ENCODE data around the gene POLR1B. TPM values are rescaled to one million over a fixed set of nuclear protein-coding genes. Genes with fewer than 3 reads are reported as not detected.
A peak's percentile ranks its signal among the peaks of the same experiment; 100 is the strongest.
"Not testable (repeated sequence)": the region's sequence is repeated elsewhere in the genome, so short reads cannot be mapped to it uniquely, and the experiment has no call there.

POLR1B gene
- total and polyA plus RNA-seq, 4 experiments from 2014 or later: 18.4 to 31.3 (median 27.5) TPM

- H3K27me3 Mint-ChIP-seq; DNase-seq; H3K9me3 Mint-ChIP-seq; H3K4me3 ChIP-seq (ENCODE audit: low read length in 2 of 2); H3K4me1 ChIP-seq (ENCODE audit: insufficient read depth, low read length); H3K27ac ChIP-seq (ENCODE audit: low read depth, low read length); H3K27ac Mint-ChIP-seq; POLR2A ChIA-PET (ENCODE audit: partially characterized antibody); H3K4me1 Mint-ChIP-seq; H3K4me3 Mint-ChIP-seq; intact Hi-C loops (cut with micrococcal nuclease); H3K9me3 ChIP-seq (ENCODE audit: control insufficient read depth in 1 of 2, low read length in 2 of 2); H3K27me3 ChIP-seq (ENCODE audit: insufficient read depth, low read length); CTCF ChIA-PET (ENCODE audit: partially characterized antibody): not testable (repeated sequence)
- peaks cover 30% of the 10 kb centered on the region for H3K36me3 ChIP-seq (ENCODE audit: insufficient read depth, low read length)
- H3K36me3 Mint-ChIP-seq: peaks cover 59 to 71% of the 10 kb centered on the region in 2 donors
These were observed 18.0 kb upstream of the POLR1B start for GRCh38 chr2:112524276-112524675.

GRCh38 chr2:112528541-112528940, 13.7 kb upstream of the POLR1B start:
- ChIA-PET CTCF (ENCODE audit: partially characterized antibody) (interaction anchor here (1.0 kb wide), 1 partner anchor 48 kb away, joined by 3 read pairs; no protein-coding TSS in a partner anchor), POLR2A (ENCODE audit: partially characterized antibody) (no interaction called here)
- Histone ChIP-seq H3K4me3 (ENCODE audit: low read length in 2 of 2) (no peak overlapping the region), H3K36me3 (ENCODE audit: insufficient read depth, low read length) (peaks cover 23% of the 10 kb centered on the region), H3K27ac (ENCODE audit: low read depth, low read length) (no peak overlapping the region), H3K27me3 (ENCODE audit: insufficient read depth, low read length) (no peaks in the 10 kb centered on the region), H3K4me1 (ENCODE audit: insufficient read depth, low read length) (no peaks in the 10 kb centered on the region), H3K9me3 (ENCODE audit: control insufficient read depth in 1 of 2, low read length in 2 of 2) (no peaks in the 10 kb centered on the region)
- Mint-ChIP-seq H3K36me3 (peaks cover 49 to 64% of the 10 kb centered on the region in 2 donors), H3K9me3 (no peaks in the 10 kb centered on the region), H3K27ac (no peak overlapping the region), H3K4me1 (no peaks in the 10 kb centered on the region), H3K27me3 (no peaks in the 10 kb centered on the region), H3K4me3 (no peak overlapping the region)
- DNase-seq: no peak
- intact Hi-C loops (cut with micrococcal nuclease): no loop called here

- intact Hi-C loops (cut with micrococcal nuclease): no loop called here
- H3K27ac Mint-ChIP-seq: peak overlapping the region in 1 of 7 donors; percentile 12
- H3K27me3 Mint-ChIP-seq: no peaks in the 10 kb centered on the region
- no peak overlapping the region for H3K4me3 Mint-ChIP-seq
- Histone ChIP-seq H3K36me3 (ENCODE audit: insufficient read depth, low read length) (peaks cover 23% of the 10 kb centered on the region), H3K9me3 (ENCODE audit: control insufficient read depth in 1 of 2, low read length in 2 of 2) (no peaks in the 10 kb centered on the region), H3K4me1 (ENCODE audit: insufficient read depth, low read length) (no peaks in the 10 kb centered on the region), H3K27ac (ENCODE audit: low read depth, low read length) (no peak overlapping the region), H3K4me3 (ENCODE audit: low read length in 2 of 2) (no peak overlapping the region), H3K27me3 (ENCODE audit: insufficient read depth, low read length) (no peaks in the 10 kb centered on the region)
- ChIA-PET POLR2A (ENCODE audit: partially characterized antibody) (no interaction called here), CTCF (ENCODE audit: partially characterized antibody) (no interaction called here)
- peaks cover 45 to 62% of the 10 kb centered on the region in 2 donors for H3K36me3 Mint-ChIP-seq
- no peak for DNase-seq
- no peaks in the 10 kb centered on the region for H3K9me3 Mint-ChIP-seq
- no peaks in the 10 kb centered on the region for H3K4me1 Mint-ChIP-seq
These were observed 12.5 kb upstream of the POLR1B start for GRCh38 chr2:112529757-112530156.

- Histone ChIP-seq H3K27me3 (ENCODE audit: insufficient read depth, low read length) (no peaks in the 10 kb centered on the region), H3K4me1 (ENCODE audit: insufficient read depth, low read length) (no peaks in the 10 kb centered on the region), H3K36me3 (ENCODE audit: insufficient read depth, low read length) (peaks cover 23% of the 10 kb centered on the region), H3K27ac (ENCODE audit: low read depth, low read length) (no peak overlapping the region), H3K4me3 (ENCODE audit: low read length in 2 of 2) (no peak overlapping the region), H3K9me3 (ENCODE audit: control insufficient read depth in 1 of 2, low read length in 2 of 2) (no peaks in the 10 kb centered on the region)
- no peak overlapping the region for H3K4me3 Mint-ChIP-seq
- H3K27ac Mint-ChIP-seq: no peak overlapping the region
- intact Hi-C loops (cut with micrococcal nuclease): no loop called here
- H3K4me1 Mint-ChIP-seq: no peaks in the 10 kb centered on the region
- H3K27me3 Mint-ChIP-seq: no peaks in the 10 kb centered on the region
- POLR2A ChIA-PET (ENCODE audit: partially characterized antibody): no interaction called here
- H3K36me3 Mint-ChIP-seq: peaks cover 45 to 59% of the 10 kb centered on the region in 2 donors
- H3K9me3 Mint-ChIP-seq: no peaks in the 10 kb centered on the region
- CTCF ChIA-PET (ENCODE audit: partially characterized antibody): no interaction called here
- no peak for DNase-seq
These were observed 11.5 kb upstream of the POLR1B start for GRCh38 chr2:112530728-112531127.

GRCh38 chr2:112534826-112535225, 7.4 kb upstream of the POLR1B start:
- Mint-ChIP-seq H3K27me3 (no peaks in the 10 kb centered on the region), H3K27ac (peak overlapping the region in 1 of 7 donors; percentile 46), H3K4me1 (no peaks in the 10 kb centered on the region), H3K4me3 (no peak overlapping the region), H3K36me3 (peaks cover 19 to 32% of the 10 kb centered on the region in 2 donors), H3K9me3 (no peaks in the 10 kb centered on the region)
- no peak overlapping the region for H3K4me3 ChIP-seq (ENCODE audit: low read length in 2 of 2)
- no peaks in the 10 kb centered on the region for H3K4me1 ChIP-seq (ENCODE audit: insufficient read depth, low read length)
- no peak for DNase-seq
- ChIA-PET CTCF (ENCODE audit: partially characterized antibody) (interaction anchor here (1.4 kb wide), 1 partner anchor 54 kb away, joined by 6 read pairs; no protein-coding TSS in a partner anchor), POLR2A (ENCODE audit: partially characterized antibody) (no interaction called here)
- intact Hi-C loops (cut with micrococcal nuclease): no loop called here
- H3K9me3 ChIP-seq (ENCODE audit: control insufficient read depth in 1 of 2, low read length in 2 of 2): no peaks in the 10 kb centered on the region
- no peak overlapping the region for H3K27ac ChIP-seq (ENCODE audit: low read depth, low read length)
- no peaks in the 10 kb centered on the region for H3K27me3 ChIP-seq (ENCODE audit: insufficient read depth, low read length)
- H3K36me3 ChIP-seq (ENCODE audit: insufficient read depth, low read length): peaks cover 8% of the 10 kb centered on the region

- H3K4me1 ChIP-seq (ENCODE audit: insufficient read depth, low read length); intact Hi-C loops (cut with micrococcal nuclease); CTCF ChIA-PET (ENCODE audit: partially characterized antibody); H3K4me3 ChIP-seq (ENCODE audit: low read length in 2 of 2); POLR2A ChIA-PET (ENCODE audit: partially characterized antibody); H3K27me3 ChIP-seq (ENCODE audit: insufficient read depth, low read length); H3K4me3 Mint-ChIP-seq; DNase-seq; H3K36me3 ChIP-seq (ENCODE audit: insufficient read depth, low read length); H3K9me3 ChIP-seq (ENCODE audit: control insufficient read depth in 1 of 2, low read length in 2 of 2); H3K27ac ChIP-seq (ENCODE audit: low read depth, low read length); H3K9me3 Mint-ChIP-seq; H3K27ac Mint-ChIP-seq; H3K27me3 Mint-ChIP-seq: not testable (repeated sequence)
- H3K36me3 Mint-ChIP-seq: peaks cover 11 to 21% of the 10 kb centered on the region in 2 donors
- H3K4me1 Mint-ChIP-seq: peaks cover 0 to 12% (median 6%) of the 10 kb centered on the region in 4 donors
These were observed 5.6 kb upstream of the POLR1B start for GRCh38 chr2:112536665-112537064.

GRCh38 chr2:112539306-112539705, 3.0 kb upstream of the POLR1B start:
- Histone ChIP-seq H3K27ac (ENCODE audit: low read depth, low read length) (no peak overlapping the region), H3K4me1 (ENCODE audit: insufficient read depth, low read length) (peaks cover 24% of the 10 kb centered on the region), H3K4me3 (ENCODE audit: low read length in 2 of 2) (no peak overlapping the region), H3K36me3 (ENCODE audit: insufficient read depth, low read length) (no peaks in the 10 kb centered on the region), H3K9me3 (ENCODE audit: control insufficient read depth in 1 of 2, low read length in 2 of 2) (no peaks in the 10 kb centered on the region), H3K27me3 (ENCODE audit: insufficient read depth, low read length) (no peaks in the 10 kb centered on the region)
- ChIA-PET CTCF (ENCODE audit: partially characterized antibody) (no interaction called here), POLR2A (ENCODE audit: partially characterized antibody) (no interaction called here)
- peaks cover 0 to 8% of the 10 kb centered on the region in 2 donors for H3K36me3 Mint-ChIP-seq
- H3K9me3 Mint-ChIP-seq: peaks cover 0 to 2% (median 0%) of the 10 kb centered on the region in 8 donors
- no peak overlapping the region for H3K4me3 Mint-ChIP-seq
- intact Hi-C loops (cut with micrococcal nuclease): no loop called here
- peaks cover under 1 to 12% (median 6%) of the 10 kb centered on the region in 4 donors for H3K4me1 Mint-ChIP-seq
- no peak for DNase-seq
- no peak overlapping the region for H3K27ac Mint-ChIP-seq
- no peaks in the 10 kb centered on the region for H3K27me3 Mint-ChIP-seq

Data from CD4-positive, alpha-beta memory T cell (primary cell).